HepG2 (cell line): ENCODE measurements around the gene ZNF865. TPM values are rescaled to one million over a fixed set of nuclear protein-coding genes. Genes with fewer than 3 reads are reported as not detected.

ENCODE experiments used
- ATAC-seq: fragments of 200-7000 bp; cut with Tn5 transposase; 3 replicates; pipeline ENCODE4 v1.9.1; 2020; ENCODE audit warnings: mild to moderate bottlenecking, moderate library complexity
- BruUV-seq: library from RNA; stranded (reverse); fragments of 400-500 nt; replicated peaks from 2 replicates; lab custom pipeline; 2021; lab: Mats Ljungman, UMichigan
- CTCF ChIA-PET: fragments of 300-600 bp; formaldehyde crosslinking; extraction: SDS; loops from one replicate; lab custom pipeline; 2021; ENCODE audit warnings: low total read pairs, inconsistent platforms, low intra/inter-chr PET ratio; lab: Yijun Ruan, JAX
- POLR2A ChIA-PET: fragments of 350-600 bp; sonication (Branson Sonifier 250); formaldehyde crosslinking; loops from one replicate; lab custom pipeline; 2020; ENCODE audit warnings: antibody characterized with exemption, inconsistent platforms; lab: Yijun Ruan, JAX
- DNase-seq: peaks from one replicate; pipeline ENCODE4 v3.0.0-alpha.2; 2015; ENCODE audit warnings: low spot score
- FAIRE-seq: peaks from 3 replicates; lab custom pipeline; 2011; peaks lifted over from hg19 to GRCh38; lab: Jason Lieb, UNC
- H2AFZ ChIP-seq: one replicate; pipeline ENCODE4 v1.6.1; 2011; ENCODE audit warnings: low read length, inconsistent platforms
- H3K27ac ChIP-seq: fragments of 300-600 bp; 3 replicates; pipeline ENCODE4 v1.8.0; 2011; ENCODE audit warnings: mixed run types, mild to moderate bottlenecking, mixed read lengths, low read length, inconsistent platforms; ENCODE audit not compliant: insufficient read depth; ENCODE audit errors: extremely low read length
- H3K27me3 ChIP-seq, 2 experiments: fragments of 200-600 bp in 1 of 2; 2 replicates in 1 of 2; 3 replicates in 1 of 2; pipeline versions ENCODE4 v1.6.0 to v1.8.0; 2011; ENCODE audit warnings: low read length in 2 of 2, mild to moderate bottlenecking in 2 of 2, moderate library complexity in 2 of 2, inconsistent platforms in 1 of 2; ENCODE audit not compliant: insufficient read depth in 2 of 2, control insufficient read depth in 1 of 2
- H3K36me3 ChIP-seq, 2 experiments: fragments of 200-600 bp in 1 of 2; replicated peaks in 1 of 2; 2 replicates in 1 of 2; 3 replicates in 1 of 2; pipeline versions ENCODE4 v1.5.1 to v1.8.0; 2011; ENCODE audit warnings: low read length in 2 of 2, inconsistent platforms in 1 of 2; ENCODE audit not compliant: insufficient read depth in 2 of 2, control insufficient read depth in 1 of 2
- H3K4me1 ChIP-seq: 2 replicates; pipeline ENCODE4 v1.5.1; 2012; ENCODE audit warnings: low read length, inconsistent platforms; ENCODE audit not compliant: insufficient read depth
- H3K4me2 ChIP-seq: 2 replicates; pipeline ENCODE4 v1.6.0; 2011; ENCODE audit warnings: low read depth, low read length, inconsistent platforms
- H3K4me3 ChIP-seq, 3 experiments: fragments of 200-600 bp in 1 of 3; sonication (generic), shearing (Covaris generic) in 1 of 3; replicated peaks in 1 of 3; 2 replicates each; pipeline ENCODE4 v1.5.1; 2011 to 2016; ENCODE audit warnings: low read length in 3 of 3, inconsistent platforms in 2 of 3, low read depth in 2 of 3, mild to moderate bottlenecking in 2 of 3, control low read depth in 1 of 3, mixed read lengths in 1 of 3; ENCODE audit not compliant: insufficient read depth in 1 of 3
- H3K79me2 ChIP-seq: one replicate; pipeline ENCODE4 v1.6.1; 2011; ENCODE audit warnings: low read length, inconsistent platforms; ENCODE audit not compliant: insufficient read depth
- H3K9ac ChIP-seq: 2 replicates; pipeline ENCODE4 v1.6.0; 2011; ENCODE audit warnings: mild to moderate bottlenecking, low read depth, low read length, inconsistent platforms; ENCODE audit not compliant: insufficient read depth
- H3K9me3 ChIP-seq: 2 replicates; pipeline ENCODE4 v1.5.1; 2012; ENCODE audit warnings: mild to moderate bottlenecking, low read length
- H4K20me1 ChIP-seq: 2 replicates; pipeline ENCODE4 v1.6.0; 2011; ENCODE audit warnings: inconsistent platforms, mild to moderate bottlenecking, low read length, moderate library complexity; ENCODE audit not compliant: insufficient read depth
- GFI1 ChIP-seq: sonication (generic); formaldehyde crosslinking; IDR thresholded peaks from 2 replicates; pipeline ENCODE4 v1.5.0; 2020; ENCODE audit warnings: missing genetic modification reagents, mild to moderate bottlenecking, borderline replicate concordance
- KDM5A ChIP-seq: fragments of 200-600 bp; sonication (generic); IDR thresholded peaks from 2 replicates; pipeline ENCODE4 v1.7.0; 2018; ENCODE audit warnings: antibody characterized with exemption, mild to moderate bottlenecking, low read length, borderline replicate concordance
- RARA ChIP-seq: IDR thresholded peaks from 2 replicates; pipeline ENCODE4 v1.6.1; 2016; ENCODE audit warnings: missing genetic modification reagents, missing compliant biosample characterization
- SP1 ChIP-seq, 2 experiments: fragments of 450-650 bp in 1 of 2; sonication (generic) in 1 of 2; formaldehyde crosslinking in 1 of 2; IDR thresholded peaks; 2 replicates each; pipeline versions ENCODE4 v1.4.0 to v1.6.1; 2016 to 2020; ENCODE audit warnings: missing genetic modification reagents in 1 of 2
- ZNF292 ChIP-seq: sonication (generic); formaldehyde crosslinking; IDR thresholded peaks from 2 replicates; pipeline ENCODE4 v1.8.1; 2022; ENCODE audit warnings: mild to moderate bottlenecking, low read depth, missing genetic modification reagents, borderline replicate concordance
- ZNF83 ChIP-seq: sonication (generic); formaldehyde crosslinking; IDR thresholded peaks from 2 replicates; pipeline ENCODE4 v1.4.0; 2020; ENCODE audit warnings: missing genetic modification reagents, mild to moderate bottlenecking, borderline replicate concordance
- WGBS: methylation state at CpG from one replicate; pipeline ENCODE4 v1.1.6; 2017; ENCODE audit warnings: low lambda C conversion rate; 5-methylcytosine and 5-hydroxymethylcytosine counted together
- in situ Hi-C: cut with HindIII; loops from 2 replicates; pipeline ENCODE4 v1.10.0; 2017; ENCODE audit warnings: low pct_unique_long_range_greater_than_20kb; ENCODE audit not compliant: extremely low pct_ligation_motif_present
- intact Hi-C: fragments of 100-400 bp; cut with micrococcal nuclease; formaldehyde crosslinking; loops from one replicate; pipeline ENCODE4 v1.10.0; 2022; ENCODE audit not compliant: unreplicated experiment
- polyA plus RNA-seq, 8 experiments: library from polyadenylated mRNA; depleted of rRNA in 3 of 8; stranded (reverse) in 7 of 8; unstranded in 1 of 8; fragments of >200 nt; fragmentation: Illumina TruSeq in 4 of 8; extraction: Trizol in 4 of 8; gene quantifications; 2 replicates each; pipeline versions ENCODE4 v1.2.1 to v1.2.3, GENCODE V29; 2011 to 2016; ENCODE audit warnings: low read depth in 4 of 8, missing spikeins in 1 of 8, mixed read lengths in 1 of 8; ENCODE audit not compliant: insufficient read depth in 1 of 8
- total RNA-seq, 5 experiments: library from RNA; depleted of rRNA; stranded (reverse); fragments of >200 nt; fragmentation: Illumina TruSeq; extraction: Trizol; gene quantifications; 2 replicates each; pipeline ENCODE4 v1.2.3, GENCODE V29; 2016; ENCODE audit warnings: low read depth in 1 of 5
- TF ChIP-seq, protein P1 (sequence below): sonication (generic); formaldehyde crosslinking; IDR thresholded peaks from 2 replicates; pipeline ENCODE4 v1.5.0; 2020; ENCODE audit warnings: mild to moderate bottlenecking, missing genetic modification reagents, borderline replicate concordance
- TF ChIP-seq, protein P2 (sequence below): sonication (generic); formaldehyde crosslinking; IDR thresholded peaks from 2 replicates; pipeline ENCODE4 v1.4.0; 2020; ENCODE audit warnings: mild to moderate bottlenecking, missing genetic modification reagents

The ZNF865 gene
- total and polyA plus RNA-seq, 2 of the 13 experiments (the other 11 are each of a cell fraction or from before 2014, with no cell fraction given): 0.93 to 1.0 TPM

DNA sequence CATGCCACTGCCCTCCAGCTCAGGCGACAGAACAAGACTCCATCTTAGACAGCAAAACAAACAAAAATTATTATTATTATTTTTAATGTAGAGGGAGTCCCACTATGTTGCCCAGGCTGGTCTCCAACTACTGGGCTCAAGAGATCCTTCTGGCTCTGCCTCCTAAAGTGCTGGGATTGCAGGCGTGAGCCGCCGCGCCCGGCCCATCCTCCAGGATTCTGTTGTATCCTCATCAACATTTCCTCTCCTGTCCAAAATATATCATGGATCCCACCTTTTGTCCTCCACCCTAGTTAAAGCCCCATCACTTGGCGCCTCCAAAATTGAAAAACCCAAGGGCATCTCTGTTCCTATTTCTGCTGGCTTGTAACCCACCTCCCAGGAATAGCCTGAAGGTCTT, 17.7 kb downstream of the ZNF865 start:
- CTCF ChIA-PET: no interaction called here
- no TSS peak for BruUV-seq

More for the DNA sequence above, 17.7 kb downstream of the ZNF865 start:
- H3K27ac ChIP-seq: no peak overlapping the region
- FAIRE-seq (no peak), ATAC-seq (no peak), DNase-seq (no peak)
- TF ChIP-seq, protein P1, sequence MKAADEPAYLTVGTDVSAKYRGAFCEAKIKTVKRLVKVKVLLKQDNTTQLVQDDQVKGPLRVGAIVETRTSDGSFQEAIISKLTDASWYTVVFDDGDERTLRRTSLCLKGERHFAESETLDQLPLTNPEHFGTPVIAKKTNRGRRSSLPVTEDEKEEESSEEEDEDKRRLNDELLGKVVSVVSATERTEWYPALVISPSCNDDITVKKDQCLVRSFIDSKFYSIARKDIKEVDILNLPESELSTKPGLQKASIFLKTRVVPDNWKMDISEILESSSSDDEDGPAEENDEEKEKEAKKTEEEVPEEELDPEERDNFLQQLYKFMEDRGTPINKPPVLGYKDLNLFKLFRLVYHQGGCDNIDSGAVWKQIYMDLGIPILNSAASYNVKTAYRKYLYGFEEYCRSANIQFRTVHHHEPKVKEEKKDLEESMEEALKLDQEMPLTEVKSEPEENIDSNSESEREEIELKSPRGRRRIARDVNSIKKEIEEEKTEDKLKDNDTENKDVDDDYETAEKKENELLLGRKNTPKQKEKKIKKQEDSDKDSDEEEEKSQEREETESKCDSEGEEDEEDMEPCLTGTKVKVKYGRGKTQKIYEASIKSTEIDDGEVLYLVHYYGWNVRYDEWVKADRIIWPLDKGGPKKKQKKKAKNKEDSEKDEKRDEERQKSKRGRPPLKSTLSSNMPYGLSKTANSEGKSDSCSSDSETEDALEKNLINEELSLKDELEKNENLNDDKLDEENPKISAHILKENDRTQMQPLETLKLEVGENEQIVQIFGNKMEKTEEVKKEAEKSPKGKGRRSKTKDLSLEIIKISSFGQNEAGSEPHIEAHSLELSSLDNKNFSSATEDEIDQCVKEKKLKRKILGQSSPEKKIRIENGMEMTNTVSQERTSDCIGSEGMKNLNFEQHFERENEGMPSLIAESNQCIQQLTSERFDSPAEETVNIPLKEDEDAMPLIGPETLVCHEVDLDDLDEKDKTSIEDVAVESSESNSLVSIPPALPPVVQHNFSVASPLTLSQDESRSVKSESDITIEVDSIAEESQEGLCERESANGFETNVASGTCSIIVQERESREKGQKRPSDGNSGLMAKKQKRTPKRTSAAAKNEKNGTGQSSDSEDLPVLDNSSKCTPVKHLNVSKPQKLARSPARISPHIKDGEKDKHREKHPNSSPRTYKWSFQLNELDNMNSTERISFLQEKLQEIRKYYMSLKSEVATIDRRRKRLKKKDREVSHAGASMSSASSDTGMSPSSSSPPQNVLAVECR (CRISPR knock-in tag): 0 out of 2 replicates have a peak, but pooled peaks have one; percentile 7
- no peak for TF ChIP-seq ZNF292 (CRISPR knock-in tag)
- TF ChIP-seq, protein P2, sequence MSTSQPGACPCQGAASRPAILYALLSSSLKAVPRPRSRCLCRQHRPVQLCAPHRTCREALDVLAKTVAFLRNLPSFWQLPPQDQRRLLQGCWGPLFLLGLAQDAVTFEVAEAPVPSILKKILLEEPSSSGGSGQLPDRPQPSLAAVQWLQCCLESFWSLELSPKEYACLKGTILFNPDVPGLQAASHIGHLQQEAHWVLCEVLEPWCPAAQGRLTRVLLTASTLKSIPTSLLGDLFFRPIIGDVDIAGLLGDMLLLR (CRISPR knock-in tag): no peak
- TF ChIP-seq GFI1 (CRISPR knock-in tag): no peak
- no peak for TF ChIP-seq RARA (CRISPR knock-in tag)
- no peak for TF ChIP-seq ZNF83 (CRISPR knock-in tag)
- no peak for TF ChIP-seq KDM5A
- TF ChIP-seq SP1 (IDR thresholded peaks at IDR 0.05): no peak
- no peak for TF ChIP-seq SP1 (CRISPR knock-in tag; IDR thresholded peaks at IDR 0.05)
- H3K9me3 ChIP-seq: no peaks in the 10 kb centered on the region
- H3K79me2 ChIP-seq: peaks cover 4% of the 10 kb centered on the region
- H4K20me1 ChIP-seq: peaks cover 14% of the 10 kb centered on the region; the same call in 1 of the 2 replicates
- H2AFZ ChIP-seq: no peak overlapping the region
- no peak overlapping the region; the same call in 1 of the 2 replicates for H3K4me2 ChIP-seq
- H3K9ac ChIP-seq: no peak overlapping the region
- no peaks in the 10 kb centered on the region for H3K27me3 ChIP-seq
- H3K4me1 ChIP-seq: peaks cover 34% of the 10 kb centered on the region
- POLR2A ChIA-PET: interaction anchor here (1.6 to 2.8 kb wide), 3 partner anchors 10 to 31 kb away, joined by 9 to 23 read pairs (median 11); partner anchors contain the start of genes U2AF2 and ZNF865
- H3K4me3 ChIP-seq: no peak overlapping the region; a peak in 1 of 6 replicates
- H3K36me3 ChIP-seq: 0 out of 5 replicates have a peak, but pooled peaks cover 0 to 3% of the 10 kb centered on the region in 2 experiments
- in situ Hi-C loops (no loop called here), intact Hi-C loops (no loop called here)
- WGBS: 92% methylated on average over 7 of the region's 7 CpGs
